Measurements from ENCODE around the gene RGMA.

Gene RGMA

DNA sequence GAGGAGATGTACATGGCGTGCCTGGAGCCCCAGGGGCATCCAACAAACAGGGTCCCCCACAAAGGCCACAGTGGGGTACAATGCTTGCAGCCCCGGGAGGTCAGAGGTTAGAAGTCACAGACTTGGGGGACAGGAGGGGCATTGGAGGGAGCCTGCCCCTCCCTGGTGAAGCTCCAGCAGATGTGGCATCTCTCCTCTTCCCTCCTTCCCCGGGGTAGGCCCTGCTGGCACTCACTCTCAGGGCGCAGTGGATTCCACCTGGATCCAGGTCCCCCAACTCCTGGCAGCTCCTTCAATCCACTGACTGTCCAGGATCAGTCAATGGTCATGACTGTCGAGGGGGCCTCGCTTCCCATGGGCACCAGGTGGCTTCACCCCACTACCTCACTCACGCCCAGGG, 32.2 kb downstream of the RGMA start:
- H3K14ac ChIP-seq (ENCODE audit: low read length) = no peak overlapping the region
- no peak overlapping the region for H2AFZ ChIP-seq (ENCODE audit: insufficient read depth, low read length, poor library complexity)
- H3K9ac ChIP-seq (ENCODE audit: low read length) = no peak overlapping the region
- H3K4ac ChIP-seq (ENCODE audit: low read depth, low read length) = no peak overlapping the region
- no peak overlapping the region for H2BK120ac ChIP-seq (ENCODE audit: insufficient read depth, low read length, poor library complexity)
- H3K27ac ChIP-seq (ENCODE audit: low read depth, low read length) = no peak overlapping the region
- H3K18ac ChIP-seq (ENCODE audit: low read length) = no peak overlapping the region
- H4K91ac ChIP-seq (ENCODE audit: low read depth, low read length) = no peak overlapping the region
- no peak overlapping the region for H4K8ac ChIP-seq (ENCODE audit: low read depth, low read length)
- H3K4me3 ChIP-seq (ENCODE audit: low read depth, low read length) = no peak overlapping the region
- no peak overlapping the region for H4K12ac ChIP-seq (ENCODE audit: low read depth, low read length)
- DNase-seq = no peak
- no CpG with 5 or more reads among the region's 7 CpGs for WGBS (ENCODE audit: extremely low coverage, insufficient coverage, insufficient read length)
- H3K36me3 ChIP-seq (ENCODE audit: control insufficient read depth in 1 of 2, insufficient read depth in 2 of 2, low read length in 2 of 2) = no peaks in the 10 kb centered on the region
- H2BK12ac ChIP-seq (ENCODE audit: low read length) = no peak overlapping the region
- no peaks in the 10 kb centered on the region for H3K27me3 ChIP-seq (ENCODE audit: insufficient read depth, low read length)
- no peak overlapping the region for H2AK5ac ChIP-seq (ENCODE audit: low read length)
- H3K79me2 ChIP-seq (ENCODE audit: control insufficient read depth, insufficient read depth, low read length, poor library complexity) = no peaks in the 10 kb centered on the region
- H3K79me1 ChIP-seq (ENCODE audit: low read length) = no peaks in the 10 kb centered on the region
- no peak overlapping the region for H2BK5ac ChIP-seq (ENCODE audit: low read depth, low read length, poor library complexity)
- H3K23ac ChIP-seq (ENCODE audit: low read length) = no peak overlapping the region
- H3K9me3 ChIP-seq (ENCODE audit: insufficient read depth, low read depth, low read length) = peaks cover 3% of the 10 kb centered on the region
- no peaks in the 10 kb centered on the region for H3K4me1 ChIP-seq (ENCODE audit: control insufficient read depth in 1 of 2, insufficient read depth in 2 of 2, low read length in 2 of 2)
- H3K4me2 ChIP-seq (ENCODE audit: low read length) = no peak overlapping the region

DNA sequence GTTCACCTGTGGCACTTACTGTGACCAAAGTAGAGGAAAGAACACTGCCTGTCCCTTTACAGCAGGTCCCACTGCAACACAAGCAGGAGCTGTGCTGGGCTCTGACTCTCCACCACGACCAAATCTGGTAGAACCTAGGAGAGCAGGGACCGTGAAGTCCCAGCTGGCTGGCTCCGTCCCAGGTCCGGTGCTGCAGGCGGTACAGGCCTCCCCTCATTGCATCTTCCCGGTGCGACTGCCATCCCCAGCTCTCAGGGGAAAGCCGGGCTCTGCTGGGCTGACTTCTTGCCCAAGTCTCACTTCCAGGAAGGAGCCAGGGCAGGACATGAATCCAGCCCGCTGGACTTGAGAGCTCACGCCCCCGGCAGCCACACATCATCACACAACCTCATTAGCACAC, 33.8 kb downstream of the RGMA start:
- no peak overlapping the region for H2BK5ac ChIP-seq (ENCODE audit: low read depth, low read length, poor library complexity)
- H2BK120ac ChIP-seq (ENCODE audit: insufficient read depth, low read length, poor library complexity) = no peak overlapping the region
- H4K8ac ChIP-seq (ENCODE audit: low read depth, low read length) = no peak overlapping the region
- no peak overlapping the region for H2AK5ac ChIP-seq (ENCODE audit: low read length)
- no peak overlapping the region for H3K23ac ChIP-seq (ENCODE audit: low read length)
- no CpG with 5 or more reads among the region's 11 CpGs for WGBS (ENCODE audit: extremely low coverage, insufficient coverage, insufficient read length)
- H4K91ac ChIP-seq (ENCODE audit: low read depth, low read length) = no peak overlapping the region
- H3K79me2 ChIP-seq (ENCODE audit: control insufficient read depth, insufficient read depth, low read length, poor library complexity) = no peaks in the 10 kb centered on the region
- H3K18ac ChIP-seq (ENCODE audit: low read length) = no peak overlapping the region
- no peak for DNase-seq
- no peak overlapping the region for H3K27ac ChIP-seq (ENCODE audit: low read depth, low read length)
- H3K4me3 ChIP-seq (ENCODE audit: low read depth, low read length) = no peak overlapping the region
- no peaks in the 10 kb centered on the region for H3K79me1 ChIP-seq (ENCODE audit: low read length)
- H3K27me3 ChIP-seq (ENCODE audit: insufficient read depth, low read length) = no peaks in the 10 kb centered on the region
- H3K4me1 ChIP-seq (ENCODE audit: control insufficient read depth in 1 of 2, insufficient read depth in 2 of 2, low read length in 2 of 2) = no peaks in the 10 kb centered on the region
- no peak overlapping the region for H3K9ac ChIP-seq (ENCODE audit: low read length)
- no peaks in the 10 kb centered on the region for H3K36me3 ChIP-seq (ENCODE audit: control insufficient read depth in 1 of 2, insufficient read depth in 2 of 2, low read length in 2 of 2)
- H2AFZ ChIP-seq (ENCODE audit: insufficient read depth, low read length, poor library complexity) = no peak overlapping the region
- no peak overlapping the region for H3K4ac ChIP-seq (ENCODE audit: low read depth, low read length)
- H3K9me3 ChIP-seq (ENCODE audit: insufficient read depth, low read depth, low read length) = peaks cover 3% of the 10 kb centered on the region
- no peak overlapping the region for H2BK12ac ChIP-seq (ENCODE audit: low read length)
- no peak overlapping the region for H3K4me2 ChIP-seq (ENCODE audit: low read length)
- H4K12ac ChIP-seq (ENCODE audit: low read depth, low read length) = no peak overlapping the region
- H3K14ac ChIP-seq (ENCODE audit: low read length) = no peak overlapping the region

DNA sequence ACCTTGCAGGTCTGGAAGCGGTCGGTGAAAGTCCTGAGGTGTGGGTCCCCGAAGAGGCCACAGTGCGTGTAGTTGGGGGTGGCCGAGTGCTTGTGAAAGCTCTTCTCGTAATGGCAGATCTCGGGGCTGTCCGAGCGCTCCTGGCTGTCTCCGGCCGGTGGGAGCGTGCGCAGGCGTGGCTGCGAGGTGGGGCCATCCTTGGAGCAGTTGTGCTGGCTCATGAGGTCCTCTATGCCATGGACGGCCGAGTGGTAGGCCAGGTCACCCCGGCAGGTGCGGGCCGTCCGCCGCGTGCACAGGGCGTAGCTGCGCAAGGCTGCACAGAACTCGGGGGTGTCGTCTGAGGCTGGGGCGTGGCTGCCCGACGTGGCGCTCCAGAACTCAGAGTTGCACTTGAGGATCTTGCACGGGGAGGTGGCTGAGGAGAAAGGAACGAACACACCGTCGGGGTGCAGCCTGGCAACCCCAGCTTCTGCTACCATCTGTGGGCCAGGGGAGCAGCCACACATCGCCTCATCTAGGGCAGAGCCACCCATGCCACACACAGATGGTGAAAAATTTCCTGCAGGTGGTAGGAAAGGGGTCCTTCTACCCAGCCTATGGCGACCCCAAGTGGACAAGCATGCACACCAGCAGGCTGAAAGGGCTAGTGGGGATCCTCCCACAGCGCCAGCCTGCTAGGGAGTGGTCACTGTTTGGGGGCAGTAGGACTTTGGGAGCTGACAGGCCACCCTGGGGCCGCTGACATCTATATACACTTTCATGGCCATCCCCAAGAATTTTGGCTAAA, 36.7 kb downstream of the RGMA start:
- no CpG with 5 or more reads among the region's 39 CpGs for WGBS (ENCODE audit: extremely low coverage, insufficient coverage, insufficient read length)
- H3K9me3 ChIP-seq (ENCODE audit: insufficient read depth, low read depth, low read length) = peaks cover 3% of the 10 kb centered on the region

DNA sequence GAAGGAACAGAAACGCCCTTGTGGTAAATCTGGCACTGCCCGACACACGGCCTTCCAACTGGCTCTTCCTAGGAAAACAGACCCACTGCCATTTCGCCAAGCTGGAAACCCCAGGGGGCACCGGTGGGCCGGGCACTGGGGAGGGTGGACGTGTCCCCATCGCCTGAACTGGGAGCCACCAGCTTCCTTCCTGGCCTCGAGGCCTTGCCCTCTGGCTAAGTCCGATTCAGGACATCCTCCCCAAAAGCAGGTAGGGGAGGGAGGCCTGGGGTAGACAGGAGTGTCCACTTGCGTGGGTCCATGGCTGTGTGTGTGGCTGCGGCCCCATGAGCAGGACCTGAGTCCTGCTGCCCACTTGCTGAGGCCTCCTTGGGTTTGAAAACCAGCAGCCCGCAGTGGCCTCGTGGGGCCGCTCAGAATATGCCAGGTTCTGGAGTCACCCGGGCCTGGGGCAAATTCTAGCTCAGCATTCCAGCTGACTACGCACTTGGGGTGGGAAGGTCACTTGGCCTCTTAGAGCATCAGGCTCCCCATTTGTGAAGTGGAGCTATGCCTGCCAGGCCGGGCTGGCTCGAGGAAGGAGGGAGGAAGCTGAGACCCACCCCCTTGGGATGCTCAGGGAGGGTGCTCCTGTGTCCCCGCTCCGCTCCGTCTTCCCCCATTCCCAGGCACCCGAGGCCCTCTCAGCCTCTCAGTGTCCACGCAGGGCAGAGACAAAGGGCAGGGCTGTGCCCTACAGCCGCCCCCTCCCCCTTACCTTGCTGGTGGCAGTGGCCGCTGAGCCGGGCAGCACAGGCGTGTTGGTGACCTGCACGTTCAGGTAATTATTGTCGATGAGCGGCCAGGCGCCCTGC, 37.5 kb downstream of the RGMA start:
- H2BK12ac ChIP-seq (ENCODE audit: low read length) = no peak overlapping the region
- H3K27me3 ChIP-seq (ENCODE audit: insufficient read depth, low read length) = no peaks in the 10 kb centered on the region
- H3K36me3 ChIP-seq (ENCODE audit: control insufficient read depth in 1 of 2, insufficient read depth in 2 of 2, low read length in 2 of 2) = no peaks in the 10 kb centered on the region
- H3K27ac ChIP-seq (ENCODE audit: low read depth, low read length) = no peak overlapping the region
- peaks cover 4% of the 10 kb centered on the region for H3K9me3 ChIP-seq (ENCODE audit: insufficient read depth, low read depth, low read length)
- H2BK120ac ChIP-seq (ENCODE audit: insufficient read depth, low read length, poor library complexity) = no peak overlapping the region
- no peak overlapping the region for H4K12ac ChIP-seq (ENCODE audit: low read depth, low read length)
- H3K23ac ChIP-seq (ENCODE audit: low read length) = no peak overlapping the region
- no CpG with 5 or more reads among the region's 32 CpGs for WGBS (ENCODE audit: extremely low coverage, insufficient coverage, insufficient read length)
- no peak overlapping the region for H3K4me2 ChIP-seq (ENCODE audit: low read length)
- no peak overlapping the region for H3K18ac ChIP-seq (ENCODE audit: low read length)
- no peak overlapping the region for H3K9ac ChIP-seq (ENCODE audit: low read length)
- no peak for DNase-seq
- no peak overlapping the region for H3K4ac ChIP-seq (ENCODE audit: low read depth, low read length)
- H3K4me3 ChIP-seq (ENCODE audit: low read depth, low read length) = no peak overlapping the region
- H3K79me1 ChIP-seq (ENCODE audit: low read length) = no peaks in the 10 kb centered on the region
- H2AK5ac ChIP-seq (ENCODE audit: low read length) = no peak overlapping the region
- no peaks in the 10 kb centered on the region for H3K79me2 ChIP-seq (ENCODE audit: control insufficient read depth, insufficient read depth, low read length, poor library complexity)
- H2BK5ac ChIP-seq (ENCODE audit: low read depth, low read length, poor library complexity) = no peak overlapping the region
- no peak overlapping the region for H2AFZ ChIP-seq (ENCODE audit: insufficient read depth, low read length, poor library complexity)
- no peak overlapping the region for H3K14ac ChIP-seq (ENCODE audit: low read length)
- no peak overlapping the region for H4K91ac ChIP-seq (ENCODE audit: low read depth, low read length)
- no peaks in the 10 kb centered on the region for H3K4me1 ChIP-seq (ENCODE audit: control insufficient read depth in 1 of 2, insufficient read depth in 2 of 2, low read length in 2 of 2)
- H4K8ac ChIP-seq (ENCODE audit: low read depth, low read length) = no peak overlapping the region

More for the DNA sequence above, 36.7 kb downstream of the RGMA start:
- no peaks in the 10 kb centered on the region for H3K79me1 ChIP-seq (ENCODE audit: low read length)
- no peaks in the 10 kb centered on the region for H3K36me3 ChIP-seq (ENCODE audit: control insufficient read depth in 1 of 2, insufficient read depth in 2 of 2, low read length in 2 of 2)
- no peak overlapping the region for H2AK5ac ChIP-seq (ENCODE audit: low read length)
- DNase-seq = no peak
- no peak overlapping the region for H2BK120ac ChIP-seq (ENCODE audit: insufficient read depth, low read length, poor library complexity)
- H3K4me3 ChIP-seq (ENCODE audit: low read depth, low read length) = no peak overlapping the region
- H4K91ac ChIP-seq (ENCODE audit: low read depth, low read length) = no peak overlapping the region
- H3K27me3 ChIP-seq (ENCODE audit: insufficient read depth, low read length) = no peaks in the 10 kb centered on the region
- no peaks in the 10 kb centered on the region for H3K4me1 ChIP-seq (ENCODE audit: control insufficient read depth in 1 of 2, insufficient read depth in 2 of 2, low read length in 2 of 2)
- H2BK12ac ChIP-seq (ENCODE audit: low read length) = no peak overlapping the region
- H2BK5ac ChIP-seq (ENCODE audit: low read depth, low read length, poor library complexity) = no peak overlapping the region
- no peak overlapping the region for H3K18ac ChIP-seq (ENCODE audit: low read length)
- no peak overlapping the region for H2AFZ ChIP-seq (ENCODE audit: insufficient read depth, low read length, poor library complexity)
- H4K12ac ChIP-seq (ENCODE audit: low read depth, low read length) = no peak overlapping the region
- no peak overlapping the region for H3K27ac ChIP-seq (ENCODE audit: low read depth, low read length)
- H4K8ac ChIP-seq (ENCODE audit: low read depth, low read length) = no peak overlapping the region
- no peak overlapping the region for H3K9ac ChIP-seq (ENCODE audit: low read length)
- H3K4me2 ChIP-seq (ENCODE audit: low read length) = no peak overlapping the region
- H3K4ac ChIP-seq (ENCODE audit: low read depth, low read length) = no peak overlapping the region
- H3K79me2 ChIP-seq (ENCODE audit: control insufficient read depth, insufficient read depth, low read length, poor library complexity) = no peaks in the 10 kb centered on the region
- H3K14ac ChIP-seq (ENCODE audit: low read length) = no peak overlapping the region
- H3K23ac ChIP-seq (ENCODE audit: low read length) = no peak overlapping the region
